Measurements from ENCODE around the gene SLF2. TPM values are rescaled to one million over a fixed set of nuclear protein-coding genes. Genes with fewer than 3 reads are reported as not detected.
A peak's percentile ranks its signal among the peaks of the same experiment; 100 is the strongest.

The SLF2 gene
- total and polyA plus RNA-seq, 2 of the 13 experiments (the other 11 are each of a cell fraction or from before 2014, with no cell fraction given): 12.2 to 48.1 TPM

- TF ChIP-seq AKNA (CRISPR knock-in tag; IDR thresholded peaks at IDR 0.05; ENCODE audit: borderline replicate concordance) (no peak), TBX2 (CRISPR knock-in tag; IDR thresholded peaks at IDR 0.05; ENCODE audit: borderline replicate concordance) (peak; percentile 48; the same call in 1 of the 2 replicates), KDM3A (CRISPR knock-in tag; IDR thresholded peaks at IDR 0.05; ENCODE audit: low read depth) (0 out of 2 replicates have a peak, but pooled peaks have one; percentile 8), ZNF567 (CRISPR knock-in tag; IDR thresholded peaks at IDR 0.05; ENCODE audit: borderline replicate concordance) (no peak), PAWR (CRISPR knock-in tag; IDR thresholded peaks at IDR 0.05; ENCODE audit: borderline replicate concordance) (0 out of 2 replicates have a peak, but pooled peaks have one; percentile 3), ZNF441 (CRISPR knock-in tag; IDR thresholded peaks at IDR 0.05; ENCODE audit: borderline replicate concordance) (no peak), SP1 (IDR thresholded peaks at IDR 0.05) (no peak), SP1 (CRISPR knock-in tag; IDR thresholded peaks at IDR 0.05) (no peak), ZNF605 (CRISPR knock-in tag; IDR thresholded peaks at IDR 0.05) (no peak; the same call in 1 of the 2 replicates), ZNF580 (CRISPR knock-in tag; IDR thresholded peaks at IDR 0.05; ENCODE audit: borderline replicate concordance, low read depth) (no peak), ZSCAN22 (CRISPR knock-in tag; IDR thresholded peaks at IDR 0.05) (no peak), ZNF841 (CRISPR knock-in tag; IDR thresholded peaks at IDR 0.05; ENCODE audit: borderline replicate concordance) (no peak), GPN1 (CRISPR knock-in tag; IDR thresholded peaks at IDR 0.05; ENCODE audit: borderline replicate concordance) (no peak), ELF3 (CRISPR knock-in tag; IDR thresholded peaks at IDR 0.05) (no peak; the same call in 1 of the 2 replicates), RARA (CRISPR knock-in tag; IDR thresholded peaks at IDR 0.05) (peak; percentile 51; the same call in 1 of the 2 replicates), TEF (CRISPR knock-in tag; IDR thresholded peaks at IDR 0.05) (no peak), TFDP1 (CRISPR knock-in tag; IDR thresholded peaks at IDR 0.05; ENCODE audit: borderline replicate concordance) (no peak), ZNF256 (CRISPR knock-in tag; conservative IDR thresholded peaks at IDR 0.05) (no peak), ZNF296 (CRISPR knock-in tag; conservative IDR thresholded peaks at IDR 0.05) (no peak), ZNF235 (CRISPR knock-in tag; IDR thresholded peaks at IDR 0.05; ENCODE audit: borderline replicate concordance) (no peak), EED (CRISPR knock-in tag; IDR thresholded peaks at IDR 0.05) (0 out of 2 replicates have a peak, but pooled peaks have one; percentile 17), TBL1XR1 (IDR thresholded peaks at IDR 0.05; ENCODE audit: borderline replicate concordance, low read length, partially characterized antibody) (no peak), RNF2 (conservative IDR thresholded peaks at IDR 0.05; ENCODE audit: low read depth) (no peak), ZFYVE20 (CRISPR knock-in tag; IDR thresholded peaks at IDR 0.05; ENCODE audit: borderline replicate concordance, low read depth) (0 out of 2 replicates have a peak, but pooled peaks have one; percentile 13)
Measured at GRCh38 chr10:100970076-100970913, 57.5 kb downstream of the SLF2 start (continued).

Measured in HepG2 (cell line).